MCF 10A (cell line): Measurements from ENCODE around the gene TRIM27. TPM values are rescaled to one million over a fixed set of nuclear protein-coding genes. Genes with fewer than 3 reads are reported as not detected.
A peak's percentile ranks its signal among the peaks of the same experiment; 100 is the strongest.

Experiments used
- BruUV-seq: library from RNA; stranded (reverse); fragments of 400-500 nt; replicated peaks from 2 replicates; lab custom pipeline; 2021; lab: Mats Ljungman, UMichigan
- CTCF ChIA-PET: fragments of 300-600 bp; sonication (Branson Sonifier 250); formaldehyde crosslinking; extraction: SDS; loops from one replicate; lab custom pipeline; 2021; ENCODE audit warnings: antibody characterized with exemption, inconsistent platforms; lab: Yijun Ruan, JAX
- POLR2A ChIA-PET: fragments of 300-600, 350-650 bp; sonication (Branson Sonifier 250); formaldehyde crosslinking; extraction: SDS; loops from one replicate; lab custom pipeline; 2020; ENCODE audit warnings: antibody characterized with exemption, inconsistent platforms; lab: Yijun Ruan, JAX
- DNase-seq: peaks from one replicate; pipeline ENCODE4 v3.0.0-alpha.2; 2018; ENCODE audit not compliant: unreplicated experiment
- H3K27ac Mint-ChIP-seq: one replicate; pipeline ENCODE4 v1.8.0; 2022; ENCODE audit warnings: mild to moderate bottlenecking, low read depth, mixed read lengths; ENCODE audit not compliant: unreplicated experiment
- H3K27me3 Mint-ChIP-seq: one replicate; pipeline ENCODE4 v1.8.0; 2022; ENCODE audit warnings: mixed read lengths; ENCODE audit not compliant: insufficient read depth, unreplicated experiment
- H3K36me3 Mint-ChIP-seq: one replicate; pipeline ENCODE4 v1.8.0; 2022; ENCODE audit warnings: mild to moderate bottlenecking, moderate library complexity, mixed read lengths; ENCODE audit not compliant: insufficient read depth, unreplicated experiment
- H3K4me1 Mint-ChIP-seq: one replicate; pipeline ENCODE4 v1.8.0; 2022; ENCODE audit warnings: mixed read lengths; ENCODE audit not compliant: insufficient read depth, unreplicated experiment
- H3K4me3 Mint-ChIP-seq: one replicate; pipeline ENCODE4 v1.8.0; 2022; ENCODE audit warnings: mild to moderate bottlenecking, moderate library complexity, mixed read lengths; ENCODE audit not compliant: unreplicated experiment
- H3K9me3 Mint-ChIP-seq: one replicate; pipeline ENCODE4 v1.8.0; 2022; ENCODE audit warnings: mixed read lengths; ENCODE audit not compliant: unreplicated experiment
- CTCF ChIP-seq: fragments of 200-600 bp; IDR thresholded peaks from one replicate; pipeline ENCODE4 v1.8.0; 2022; ENCODE audit warnings: antibody characterized with exemption, mild to moderate bottlenecking; ENCODE audit not compliant: unreplicated experiment
- intact Hi-C: fragments of 100-400 bp; cut with micrococcal nuclease; formaldehyde crosslinking; loops from 2 replicates; pipeline ENCODE4 v1.14.1; 2022
- total RNA-seq: library from RNA; stranded (reverse); gene quantifications from 2 replicates; pipeline ENCODE4 v1.2.3, GENCODE V29; 2022

TRIM27 gene
- total RNA-seq, 1 experiment from 2014 or later: 68.9 TPM

- peak overlapping the region; percentile 83 for H3K4me3 Mint-ChIP-seq
- POLR2A ChIA-PET: interaction anchor here (0.6 to 12.1 kb wide), 17 partner anchors 9 to 606 kb away, joined by 3 to 166 read pairs (median 4); partner anchors contain the start of gene TRIM27
- H3K27ac Mint-ChIP-seq: peak overlapping the region; percentile 57
- no peak for TF ChIP-seq CTCF
- H3K36me3 Mint-ChIP-seq: peaks cover 25% of the 10 kb centered on the region
- CTCF ChIA-PET: interaction anchor here (0.5 to 5.0 kb wide), 6 partner anchors 19 to 650 kb away, joined by 3 to 27 read pairs (median 4); no protein-coding TSS in a partner anchor
- peaks cover 7% of the 10 kb centered on the region for H3K4me1 Mint-ChIP-seq
- DNase-seq: peak; percentile 90
- no peaks in the 10 kb centered on the region for H3K9me3 Mint-ChIP-seq
- no TSS peak for BruUV-seq
- no peaks in the 10 kb centered on the region for H3K27me3 Mint-ChIP-seq
- intact Hi-C loops: loop anchor here (1.0 to 5.0 kb wide), 7 partner anchors 12 to 199 kb away; no protein-coding TSS in a partner anchor
Observed at GRCh38 chr6:28940858-28941683, 17.3 kb upstream of the TRIM27 start.

- Mint-ChIP-seq H3K27ac (peak overlapping the region; percentile 57), H3K36me3 (peaks cover 25% of the 10 kb centered on the region), H3K27me3 (no peaks in the 10 kb centered on the region), H3K4me3 (peak overlapping the region; percentile 83), H3K4me1 (peaks cover 7% of the 10 kb centered on the region), H3K9me3 (no peaks in the 10 kb centered on the region)
- ChIA-PET CTCF (interaction anchor here (0.7 to 5.0 kb wide), 4 partner anchors 18 to 102 kb away, joined by 3 to 27 read pairs (median 6); no protein-coding TSS in a partner anchor), POLR2A (interaction anchor here (0.6 to 12.1 kb wide), 16 partner anchors 8 to 554 kb away, joined by 3 to 166 read pairs (median 5); partner anchors contain the start of gene TRIM27)
- no peak for TF ChIP-seq CTCF
- BruUV-seq: no TSS peak
- intact Hi-C loops: loop anchor here (1.0 to 5.0 kb wide), 2 partner anchors 44 to 198 kb away; no protein-coding TSS in a partner anchor
- DNase-seq: peak; percentile 65
Observed at GRCh38 chr6:28940294-28940857, 16.6 kb upstream of the TRIM27 start.

GRCh38 chr6:28933069-28933468 is 9.3 kb upstream of the TRIM27 start:
- no peaks in the 10 kb centered on the region for H3K4me1 Mint-ChIP-seq
- TF ChIP-seq CTCF: no peak
- ChIA-PET CTCF (interaction anchor here (1.1 kb wide), 1 partner anchor 10 kb away, joined by 4 read pairs; no protein-coding TSS in a partner anchor), POLR2A (interaction anchor here (12.1 kb wide), 1 partner anchor 11 kb away, joined by 166 read pairs; the partner anchor contains the start of gene TRIM27)
- DNase-seq: no peak
- no peak overlapping the region for H3K27ac Mint-ChIP-seq
- no TSS peak for BruUV-seq
- no peaks in the 10 kb centered on the region for H3K36me3 Mint-ChIP-seq
- intact Hi-C loops: no loop called here
- peaks cover 7% of the 10 kb centered on the region for H3K27me3 Mint-ChIP-seq
- no peaks in the 10 kb centered on the region for H3K9me3 Mint-ChIP-seq
- no peak overlapping the region for H3K4me3 Mint-ChIP-seq
